B cell (primary cell): ENCODE data around the gene STARD10. TPM values are rescaled to one million over a fixed set of nuclear protein-coding genes. Genes with fewer than 3 reads are reported as not detected.

Experiments used
- ATAC-seq: fragments of 200-7000 bp; cut with Tn5 transposase; one replicate; pipeline ENCODE4 v1.10.0; 2021; ENCODE audit warnings: low read depth, mild to moderate bottlenecking, moderate number of reproducible peaks, moderate library complexity
- CTCF ChIA-PET: fragments of 350-600 bp; sonication (Branson Sonifier 250); formaldehyde crosslinking; loops from one replicate; lab custom pipeline; 2021; ENCODE audit warnings: antibody characterized with exemption, inconsistent platforms; lab: Charles Lee
- POLR2A ChIA-PET: fragments of 350-600 bp; sonication (Branson Sonifier 250); formaldehyde crosslinking; loops from one replicate; lab custom pipeline; 2021; ENCODE audit warnings: antibody characterized with exemption; lab: Charles Lee
- DNase-seq: peaks from one replicate; pipeline ENCODE4 v3.0.0; 2013
- H2AFZ ChIP-seq: 2 replicates; pipeline ENCODE4 v1.6.1; 2012; ENCODE audit warnings: mild to moderate bottlenecking, low read depth, low read length; ENCODE audit not compliant: insufficient read depth, poor library complexity, severe bottlenecking
- H3K27ac ChIP-seq, 2 donors: 1 replicate in 1 of 2; 2 replicates in 1 of 2; pipeline ENCODE4 v1.5.1; 2012 to 2013; ENCODE audit warnings: low read length in 2 of 2, mild to moderate bottlenecking in 2 of 2, moderate library complexity in 1 of 2
- H3K27me3 ChIP-seq, 4 experiments: fragments of 200-600 bp in 1 of 4; sonication (generic) in 1 of 4; replicated peaks in 1 of 4; 1 replicate in 2 of 4; 2 replicates in 2 of 4; pipeline versions ENCODE4 v1.6.1 to v1.7.0; 2013 to 2016; ENCODE audit warnings: low read length in 3 of 4, mild to moderate bottlenecking in 2 of 4, mixed read lengths in 1 of 4, moderate library complexity in 1 of 4; ENCODE audit not compliant: insufficient read depth in 4 of 4, control insufficient read depth in 3 of 4; ENCODE audit errors: control extremely low read depth in 1 of 4
- H3K36me3 ChIP-seq, 2 experiments: replicated peaks in 1 of 2; 1 replicate in 1 of 2; 2 replicates in 1 of 2; pipeline versions ENCODE4 v1.6.1 to v1.7.1; 2013; ENCODE audit warnings: low read length in 1 of 2; ENCODE audit not compliant: insufficient read depth in 2 of 2, control insufficient read depth in 1 of 2; ENCODE audit errors: control extremely low read depth in 1 of 2, extremely low read depth in 1 of 2
- H3K4me1 ChIP-seq, 2 donors: fragments of 200-600 bp in 1 of 2; sonication (generic) in 1 of 2; 1 replicate in 1 of 2; 2 replicates in 1 of 2; pipeline versions ENCODE4 v1.5.1 to v1.6.1; 2013 to 2017; ENCODE audit warnings: low read length in 2 of 2; ENCODE audit not compliant: control insufficient read depth in 2 of 2, insufficient read depth in 2 of 2
- H3K4me2 ChIP-seq: replicated peaks from 2 replicates; pipeline ENCODE3; 2012; ENCODE audit warnings: mild to moderate bottlenecking, low read depth, low read length; ENCODE audit not compliant: poor library complexity, severe bottlenecking
- H3K4me3 ChIP-seq, 5 experiments: fragments of 200-600 bp in 1 of 5; sonication (generic) in 1 of 5; 1 replicate in 3 of 5; 2 replicates in 2 of 5; pipeline versions ENCODE4 v1.5.1 to v1.7.0; 2011 to 2016; ENCODE audit warnings: low read length in 4 of 5, mild to moderate bottlenecking in 4 of 5, low read depth in 2 of 5, control low read depth in 1 of 5, moderate library complexity in 1 of 5; ENCODE audit not compliant: insufficient read depth in 1 of 5; ENCODE audit errors: control extremely low read depth in 1 of 5, extremely low read depth in 1 of 5
- H3K79me2 ChIP-seq: fragments of 200-600 bp; sonication (generic); one replicate; pipeline ENCODE4 v1.6.0; 2016; ENCODE audit warnings: low read length; ENCODE audit not compliant: control insufficient read depth, insufficient read depth
- H3K9ac ChIP-seq: fragments of 200-600 bp; sonication (generic); 2 replicates; pipeline ENCODE4 v1.6.1; 2017; ENCODE audit warnings: mild to moderate bottlenecking, low read length, moderate library complexity
- H3K9me3 ChIP-seq, 3 donors: one replicate each; pipeline versions ENCODE4 v1.6.1 to v1.7.1; 2013; ENCODE audit warnings: low read length in 2 of 3; ENCODE audit not compliant: control insufficient read depth in 2 of 3, insufficient read depth in 1 of 3; ENCODE audit errors: control extremely low read depth in 1 of 3
- H4K20me1 ChIP-seq: 2 replicates; pipeline ENCODE4 v1.6.0; 2012; ENCODE audit warnings: mild to moderate bottlenecking, low read length; ENCODE audit not compliant: insufficient read depth, control insufficient read depth, poor library complexity, severe bottlenecking
- H3K27ac Mint-ChIP-seq: one replicate; pipeline ENCODE4 v1.8.0; 2021; ENCODE audit warnings: mixed read lengths
- H3K27me3 Mint-ChIP-seq: one replicate; pipeline ENCODE4 v1.8.0; 2021; ENCODE audit warnings: mixed read lengths
- H3K4me1 Mint-ChIP-seq: one replicate; pipeline ENCODE4 v1.8.0; 2021; ENCODE audit warnings: mixed read lengths
- H3K4me3 Mint-ChIP-seq: one replicate; pipeline ENCODE4 v1.8.0; 2021; ENCODE audit warnings: mixed read lengths
- H3K9me3 Mint-ChIP-seq: one replicate; pipeline ENCODE4 v1.8.0; 2022; ENCODE audit warnings: mixed read lengths; ENCODE audit not compliant: insufficient read depth
- EZH2 ChIP-seq: IDR thresholded peaks from 2 replicates; pipeline ENCODE4 v1.6.1; 2012; ENCODE audit warnings: borderline replicate concordance, low read depth, mild to moderate bottlenecking, moderate library complexity, low read length; ENCODE audit not compliant: insufficient read depth, poor library complexity, severe bottlenecking
- WGBS: methylation state at CpG from one replicate; pipeline ENCODE4 v1.1.5; 2013; ENCODE audit warnings: missing lambda C conversion rate; ENCODE audit not compliant: insufficient coverage; 5-methylcytosine and 5-hydroxymethylcytosine counted together
- intact Hi-C: fragments of 100-400 bp; cut with micrococcal nuclease; formaldehyde crosslinking; loops from one replicate; pipeline ENCODE4 v1.10.0; 2022
- polyA plus RNA-seq: library from polyadenylated mRNA; depleted of rRNA; stranded (reverse); fragments of >200 nt; gene quantifications from 2 replicates; pipeline ENCODE4 v1.2.3, GENCODE V29; 2012
- total RNA-seq, 2 donors: library from RNA; stranded (reverse); fragments of 120-200 nt in 1 of 2; gene quantifications; 1 replicate in 1 of 2; 2 replicates in 1 of 2; pipeline versions ENCODE4 v1.2.3 to v1.2.4, GENCODE V29; 2013 to 2022
- TF ChIP-seq, protein P1 (sequence below): fragments of 200-600 bp; IDR thresholded peaks from one replicate; pipeline ENCODE4 v1.8.0; 2022; ENCODE audit warnings: antibody characterized with exemption, mild to moderate bottlenecking

STARD10 gene
- total and polyA plus RNA-seq, 2 donors (not counting 1 experiment from before 2014, with no cell fraction given) = 37.5 to 39.2 TPM

DNA sequence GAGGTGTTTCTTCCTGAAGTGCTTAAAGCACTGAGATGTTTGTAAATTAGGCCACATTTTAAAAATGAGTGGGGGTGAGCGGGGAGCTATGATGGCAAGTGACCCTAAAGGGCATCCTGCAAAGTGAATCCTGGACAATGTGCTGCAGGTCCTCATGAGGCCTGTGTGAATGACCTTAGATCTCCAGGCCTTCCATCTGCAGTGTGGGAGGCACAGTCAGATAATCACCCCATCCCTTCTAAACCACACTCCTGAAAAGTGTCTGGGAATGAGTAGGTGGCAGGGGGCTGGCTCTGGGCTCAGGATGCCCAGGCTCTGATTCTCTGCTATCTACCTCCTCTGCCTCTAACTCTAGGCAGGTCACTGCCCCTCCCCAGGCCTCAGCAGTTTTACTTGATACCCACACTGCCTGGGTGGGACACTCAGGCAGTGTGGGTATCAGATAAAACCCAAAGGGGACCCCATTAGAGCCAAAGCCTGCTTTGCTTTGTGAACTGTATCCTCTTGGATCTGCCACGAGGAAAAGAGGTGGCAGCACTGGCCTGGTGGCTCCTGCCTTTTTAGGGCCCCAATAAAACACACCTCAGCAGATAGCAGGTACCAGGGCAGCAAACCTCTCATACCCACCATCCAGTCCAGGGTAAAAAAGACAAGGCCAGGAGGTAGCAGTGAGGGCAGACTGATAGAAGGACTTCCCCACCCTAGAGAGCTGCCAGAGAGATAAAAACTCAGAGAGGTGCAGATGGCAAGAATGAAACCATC lies 10.5 kb downstream of the STARD10 start:
- ATAC-seq (no peak), DNase-seq (no peak)
- H3K27ac Mint-ChIP-seq = peak overlapping the region; percentile 20
- Histone ChIP-seq H3K4me3 (no peak overlapping the region), H3K27me3 (no peaks in the 10 kb centered on the region), H4K20me1 (peaks cover 17% of the 10 kb centered on the region), H3K4me2 (no peak overlapping the region), H3K9ac (no peak overlapping the region), H3K79me2 (peaks cover 28% of the 10 kb centered on the region), H3K27ac (no peak overlapping the region), H3K4me1 (peaks cover 44 to 48% of the 10 kb centered on the region in 2 donors), H3K36me3 (no peaks in the 10 kb centered on the region), H3K9me3 (no peaks in the 10 kb centered on the region), H2AFZ (no peak overlapping the region)
- no peaks in the 10 kb centered on the region for H3K27me3 Mint-ChIP-seq
- 100% methylated on average over 2 of the region's 2 CpGs for WGBS
- H3K4me3 Mint-ChIP-seq = peak overlapping the region; percentile 81
- POLR2A ChIA-PET = interaction anchor here (0.9 to 1.4 kb wide), 2 partner anchors 21 to 47 kb away, joined by 3 to 4 read pairs; no protein-coding TSS in a partner anchor
- H3K9me3 Mint-ChIP-seq = no peaks in the 10 kb centered on the region
- intact Hi-C loops = no loop called here
- peaks cover 53% of the 10 kb centered on the region for H3K4me1 Mint-ChIP-seq
- CTCF ChIA-PET = interaction anchor here (1.4 to 1.9 kb wide), 5 partner anchors 10 to 100 kb away, joined by 3 to 27 read pairs (median 4); partner anchors contain the start of gene STARD10
- no peak for TF ChIP-seq EZH2
- TF ChIP-seq, protein P1, sequence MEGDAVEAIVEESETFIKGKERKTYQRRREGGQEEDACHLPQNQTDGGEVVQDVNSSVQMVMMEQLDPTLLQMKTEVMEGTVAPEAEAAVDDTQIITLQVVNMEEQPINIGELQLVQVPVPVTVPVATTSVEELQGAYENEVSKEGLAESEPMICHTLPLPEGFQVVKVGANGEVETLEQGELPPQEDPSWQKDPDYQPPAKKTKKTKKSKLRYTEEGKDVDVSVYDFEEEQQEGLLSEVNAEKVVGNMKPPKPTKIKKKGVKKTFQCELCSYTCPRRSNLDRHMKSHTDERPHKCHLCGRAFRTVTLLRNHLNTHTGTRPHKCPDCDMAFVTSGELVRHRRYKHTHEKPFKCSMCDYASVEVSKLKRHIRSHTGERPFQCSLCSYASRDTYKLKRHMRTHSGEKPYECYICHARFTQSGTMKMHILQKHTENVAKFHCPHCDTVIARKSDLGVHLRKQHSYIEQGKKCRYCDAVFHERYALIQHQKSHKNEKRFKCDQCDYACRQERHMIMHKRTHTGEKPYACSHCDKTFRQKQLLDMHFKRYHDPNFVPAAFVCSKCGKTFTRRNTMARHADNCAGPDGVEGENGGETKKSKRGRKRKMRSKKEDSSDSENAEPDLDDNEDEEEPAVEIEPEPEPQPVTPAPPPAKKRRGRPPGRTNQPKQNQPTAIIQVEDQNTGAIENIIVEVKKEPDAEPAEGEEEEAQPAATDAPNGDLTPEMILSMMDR = no peak
